GM12892 (cell line): ENCODE results near the gene MMEL1.
"Not testable (repeated sequence)": the region's sequence is repeated elsewhere in the genome, so short reads cannot be mapped to it uniquely, and the experiment has no call there.

Experiments used
- DNase-seq: peaks from one replicate; pipeline ENCODE4 v3.0.0; 2011; ENCODE audit not compliant: insufficient read length
- FAIRE-seq: peaks from 2 replicates; lab custom pipeline; 2011; peaks lifted over from hg19 to GRCh38; lab: Jason Lieb, UNC
- POLR2A ChIP-seq: IDR thresholded peaks from 2 replicates; pipeline ENCODE4 v1.6.1; 2011; ENCODE audit warnings: low read depth, low read length, control low read depth
- POLR2AphosphoS5 ChIP-seq: IDR thresholded peaks from 2 replicates; pipeline ENCODE4 v1.6.1; 2011; ENCODE audit warnings: low read depth, low read length, control low read depth
- TAF1 ChIP-seq: IDR thresholded peaks from 2 replicates; pipeline ENCODE4 v1.6.1; 2011; ENCODE audit warnings: low read depth, mild to moderate bottlenecking, control low read depth, low read length, borderline replicate concordance

Gene MMEL1

DNA sequence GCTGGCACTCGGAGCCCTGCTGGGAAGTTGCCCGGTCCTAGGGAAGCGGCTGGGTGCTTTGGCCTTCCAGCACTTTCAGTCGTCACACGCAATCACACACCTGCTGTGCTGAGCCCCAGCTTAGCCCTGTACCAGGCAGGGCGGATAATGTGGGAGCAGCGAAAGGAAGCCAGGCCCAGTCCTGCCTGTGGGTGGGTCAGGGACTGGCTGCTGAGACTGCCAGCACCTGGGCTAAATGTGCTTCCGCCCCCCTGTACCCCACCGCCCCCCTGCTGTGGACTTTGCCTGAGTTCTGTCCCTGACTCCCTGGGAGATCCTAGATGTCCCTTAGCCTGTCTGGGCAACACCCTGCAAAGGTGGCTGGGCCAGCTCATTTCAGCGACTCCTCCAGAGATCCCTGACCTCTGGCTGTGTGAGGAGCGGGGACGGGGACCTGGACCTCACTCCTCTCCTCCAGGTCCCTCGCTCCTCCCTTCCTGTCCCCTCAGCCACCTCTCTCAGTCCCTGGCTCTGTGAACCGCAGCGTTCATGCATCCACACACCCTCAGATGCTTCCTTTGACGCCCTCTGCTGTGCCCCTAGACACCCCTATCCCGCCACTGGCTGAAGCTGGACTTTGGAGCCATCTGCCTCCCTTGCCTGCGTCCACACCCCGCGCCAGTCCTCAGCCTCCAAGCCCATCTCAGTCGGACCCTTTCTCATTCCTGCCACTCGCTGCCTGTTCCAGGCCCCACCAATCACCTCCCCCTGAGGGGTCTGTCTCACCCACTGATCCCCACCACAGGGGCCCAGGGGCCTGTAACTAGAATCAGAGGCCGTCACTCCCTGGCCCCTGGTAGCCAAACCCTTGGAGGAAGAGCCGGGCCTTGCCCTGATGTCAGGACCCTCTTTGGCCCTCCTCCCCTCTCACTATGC, 1.4 kb downstream of the MMEL1 start:
- TF ChIP-seq POLR2AphosphoS5 (no peak), TAF1 (no peak), POLR2A (no peak)
- no peak for DNase-seq
- no peak for FAIRE-seq

DNA sequence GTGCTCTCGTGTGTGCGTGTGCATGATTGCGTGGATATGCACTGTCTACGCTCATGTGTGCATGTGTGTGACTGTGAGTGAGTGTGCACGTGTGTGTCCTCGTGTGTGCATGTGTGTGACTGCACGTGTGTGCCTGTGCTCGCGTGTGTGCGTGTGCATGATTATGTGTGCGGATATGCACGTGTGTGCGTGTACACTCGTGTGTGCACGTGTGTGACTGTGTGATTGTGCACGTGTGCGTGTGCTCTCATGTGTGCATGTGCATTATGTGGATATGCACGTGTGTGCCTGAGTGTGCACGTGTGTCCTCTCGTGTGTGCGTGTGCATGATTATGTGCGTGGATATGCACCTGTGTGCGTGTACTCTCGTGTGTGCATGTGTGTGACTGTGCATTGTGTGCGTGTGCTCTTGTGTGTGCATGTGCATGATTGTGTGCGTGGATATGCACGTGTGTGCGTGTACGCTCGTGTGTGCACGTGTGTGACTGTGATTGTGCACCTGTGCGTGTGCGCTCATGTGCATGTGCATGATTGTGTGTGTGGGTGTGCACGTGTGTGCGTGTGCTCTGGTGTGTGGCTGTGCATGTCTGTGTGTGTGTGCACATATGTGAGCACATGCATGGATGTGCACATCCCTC, 2.2 kb downstream of the MMEL1 start:
- FAIRE-seq: no peak
- DNase-seq: no peak
- TF ChIP-seq POLR2A: no peak
- no peak for TF ChIP-seq TAF1
- no peak for TF ChIP-seq POLR2AphosphoS5

DNA sequence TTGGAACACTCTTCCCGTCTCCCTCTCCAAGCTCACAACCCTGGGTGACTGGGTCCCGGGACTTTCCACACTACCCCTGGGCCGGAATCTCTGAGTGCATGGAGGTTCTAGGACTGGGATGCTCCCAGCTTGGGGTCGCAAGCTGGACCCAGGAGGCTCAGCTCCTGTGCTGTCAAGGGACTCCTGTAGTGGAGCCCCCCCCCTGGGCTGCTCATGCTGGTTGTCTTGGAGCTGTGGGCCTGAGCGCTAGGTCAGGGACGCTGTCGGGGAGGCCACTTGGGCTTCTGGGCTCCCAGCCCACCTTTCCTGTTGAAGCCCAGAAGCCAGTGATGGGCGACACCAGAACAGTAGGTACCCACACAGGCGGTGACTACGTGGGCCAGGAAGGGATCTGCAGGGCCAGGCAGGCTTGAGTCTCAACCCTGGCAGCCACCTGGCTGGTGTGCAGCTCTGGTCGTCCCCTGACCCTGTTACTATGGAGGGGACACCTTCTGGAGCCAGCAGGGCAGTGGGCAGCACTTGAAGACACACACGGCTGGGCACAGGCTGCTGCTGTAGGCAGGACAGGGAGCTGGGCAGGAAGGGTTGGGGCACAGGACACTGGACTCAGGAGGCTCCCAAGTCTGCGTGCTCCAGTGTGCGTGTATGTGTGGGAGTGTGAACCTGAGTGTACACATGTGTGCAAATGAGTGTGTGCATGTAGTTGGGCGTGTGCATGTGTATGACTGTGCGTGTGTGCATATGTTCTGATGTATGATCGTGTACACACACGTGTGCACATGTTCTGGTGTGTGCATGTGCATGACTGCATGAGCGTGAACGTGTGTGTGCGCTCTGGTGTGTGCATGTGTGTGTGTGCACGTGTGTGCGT, 3.0 kb downstream of the MMEL1 start:
- FAIRE-seq (no peak), DNase-seq (no peak)
- TF ChIP-seq TAF1 (no peak), POLR2AphosphoS5 (no peak), POLR2A (no peak)

- DNase-seq (no peak), FAIRE-seq (no peak)
These were observed 3.7 kb downstream of the MMEL1 start for GRCh38 chr1:2628933-2629626.

GRCh38 chr1:2628191-2628932, 4.5 kb downstream of the MMEL1 start:
- FAIRE-seq: no peak

More at GRCh38 chr1:2628933-2629626, 3.7 kb downstream of the MMEL1 start:
- no peak for TF ChIP-seq TAF1
- no peak for TF ChIP-seq POLR2A
- TF ChIP-seq POLR2AphosphoS5: no peak

GRCh38 chr1:2627746-2628145, 5.1 kb downstream of the MMEL1 start:
- TF ChIP-seq TAF1: no peak
- TF ChIP-seq POLR2AphosphoS5: no peak
- TF ChIP-seq POLR2A: no peak
- no peak for DNase-seq
- FAIRE-seq: no peak

More at GRCh38 chr1:2628191-2628932, 4.5 kb downstream of the MMEL1 start:
- DNase-seq: no peak
- TF ChIP-seq TAF1 (no peak), POLR2AphosphoS5 (no peak), POLR2A (no peak)

DNA sequence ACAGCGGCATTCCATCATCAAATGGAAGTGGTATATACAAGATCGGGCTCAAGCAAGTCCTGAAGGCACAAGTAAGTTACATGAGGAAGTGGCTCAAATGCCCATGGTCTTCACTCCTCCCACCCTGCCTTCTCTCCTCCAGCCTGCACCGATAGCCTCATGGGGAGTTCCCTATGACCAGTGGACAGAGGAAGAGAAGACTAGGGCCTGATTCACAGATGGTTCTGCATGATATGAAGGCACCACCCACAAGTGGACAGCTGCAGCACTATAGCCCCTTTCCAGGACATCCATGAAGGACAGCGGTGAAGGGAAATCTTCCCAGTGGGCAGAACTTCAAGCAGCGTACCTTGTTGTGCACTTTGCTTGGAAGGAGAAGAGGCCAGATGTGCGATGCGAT, 7.1 kb downstream of the MMEL1 start:
- not testable (repeated sequence) for DNase-seq, FAIRE-seq

DNA sequence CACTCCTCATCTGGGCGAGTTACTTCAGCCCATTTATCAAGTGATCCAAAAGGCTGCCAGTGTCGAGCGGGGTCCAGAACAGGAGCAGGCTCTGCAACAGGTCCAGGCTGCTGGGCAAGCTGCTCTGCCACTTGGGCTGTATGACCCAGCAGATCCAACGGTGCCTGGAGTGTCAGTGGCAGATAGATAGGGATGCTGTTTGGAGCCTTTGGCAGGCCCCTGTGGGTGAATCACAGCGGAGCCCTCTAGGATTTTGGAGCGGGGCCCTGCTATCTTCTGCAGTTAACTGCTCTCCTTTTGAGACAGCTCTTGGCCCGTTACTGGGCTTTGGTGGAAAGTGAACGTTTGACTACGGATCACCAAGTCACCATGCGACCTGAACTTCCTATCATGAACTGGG, 7.5 kb downstream of the MMEL1 start:
- TF ChIP-seq POLR2AphosphoS5: no peak
- DNase-seq (no peak), FAIRE-seq (no peak)

DNA sequence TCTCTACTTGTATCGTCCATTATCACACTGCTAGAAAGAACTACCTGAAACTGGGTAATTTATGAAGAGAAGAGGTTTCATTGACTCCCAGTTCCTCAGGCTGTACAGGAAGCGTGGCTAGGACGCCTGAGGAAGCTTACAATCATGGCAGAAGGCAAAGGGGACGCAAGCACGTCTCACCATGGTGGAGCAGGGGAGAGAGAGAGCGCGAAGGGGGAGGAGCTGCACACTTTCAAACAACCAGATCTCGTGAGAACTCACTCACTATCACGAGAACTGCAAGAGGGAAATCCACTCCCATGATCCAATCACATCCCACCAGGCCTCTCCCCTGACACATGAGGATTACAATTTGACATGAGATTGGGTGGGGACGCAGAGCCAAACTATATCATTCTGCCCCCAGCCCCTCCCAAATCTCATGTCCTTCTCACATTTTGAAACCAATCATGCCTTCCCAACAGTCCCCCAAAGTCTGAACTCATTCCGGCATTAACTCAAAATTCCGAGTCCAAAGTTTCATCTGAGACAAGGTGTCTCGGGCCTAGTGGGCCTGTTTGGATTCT, 8.0 kb downstream of the MMEL1 start:
- DNase-seq (no peak), FAIRE-seq (no peak)
- TF ChIP-seq TAF1 (no peak), POLR2AphosphoS5 (no peak), POLR2A (no peak)
